Activated CD8-positive, alpha-beta memory T cell treated with anti-CD3 and anti-CD28 coated beads, Interleukin-2, amount 50 U/mL, for 4 hours (primary cell): ENCODE measurements around the gene CARD8.
A peak's percentile ranks its signal among the peaks of the same experiment; 100 is the strongest.
"Not testable (repeated sequence)": the region's sequence is repeated elsewhere in the genome, so short reads cannot be mapped to it uniquely, and the experiment has no call there.

Experiments used
- DNase-seq: peaks from one replicate; pipeline ENCODE4 v3.0.0-alpha.2; 2020

The CARD8 gene

DNA sequence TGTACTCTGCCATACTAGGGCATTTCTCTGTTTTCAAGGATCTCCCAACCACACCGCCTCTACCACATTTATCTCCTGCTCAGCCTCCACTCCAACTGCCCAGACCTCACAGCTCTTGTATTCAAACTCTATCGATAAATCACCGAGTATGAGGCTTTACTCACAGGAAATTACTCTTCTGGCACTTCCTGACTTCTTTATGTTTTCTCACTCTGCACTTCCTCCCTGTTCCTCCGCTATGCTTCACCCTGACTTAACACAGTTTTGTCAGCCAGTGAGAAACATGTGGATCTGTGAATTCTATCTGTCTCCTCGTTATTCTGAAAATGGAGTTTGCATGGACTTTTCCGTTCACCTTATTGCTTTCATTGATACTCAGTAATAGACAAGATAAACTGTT, 2.6 kb upstream of the CARD8 start:
- DNase-seq: no peak

GRCh38 chr19:48254529-48254970, 1.2 kb downstream of the CARD8 start:
- no peak for DNase-seq

DNA sequence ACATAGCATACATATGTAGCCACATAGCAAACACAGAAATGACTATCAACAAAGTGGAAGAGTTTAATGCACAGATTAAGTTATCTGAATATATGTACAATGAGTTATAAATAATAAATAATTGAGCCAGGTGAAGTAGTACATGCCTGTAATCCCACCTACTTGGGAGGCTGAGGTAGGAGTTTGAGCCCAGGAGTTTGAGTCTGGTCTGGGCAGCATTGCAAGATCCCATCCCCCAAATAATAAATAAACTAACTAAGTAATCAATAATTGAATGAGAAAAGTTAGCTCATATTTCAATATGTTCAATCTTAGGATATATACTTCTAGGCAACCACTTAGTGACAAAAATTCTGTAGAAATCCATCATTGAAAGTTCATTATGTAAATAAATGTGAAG, 1.7 kb downstream of the CARD8 start:
- no peak for DNase-seq

GRCh38 chr19:48252609-48253008, 3.1 kb downstream of the CARD8 start:
- no peak for DNase-seq

DNA sequence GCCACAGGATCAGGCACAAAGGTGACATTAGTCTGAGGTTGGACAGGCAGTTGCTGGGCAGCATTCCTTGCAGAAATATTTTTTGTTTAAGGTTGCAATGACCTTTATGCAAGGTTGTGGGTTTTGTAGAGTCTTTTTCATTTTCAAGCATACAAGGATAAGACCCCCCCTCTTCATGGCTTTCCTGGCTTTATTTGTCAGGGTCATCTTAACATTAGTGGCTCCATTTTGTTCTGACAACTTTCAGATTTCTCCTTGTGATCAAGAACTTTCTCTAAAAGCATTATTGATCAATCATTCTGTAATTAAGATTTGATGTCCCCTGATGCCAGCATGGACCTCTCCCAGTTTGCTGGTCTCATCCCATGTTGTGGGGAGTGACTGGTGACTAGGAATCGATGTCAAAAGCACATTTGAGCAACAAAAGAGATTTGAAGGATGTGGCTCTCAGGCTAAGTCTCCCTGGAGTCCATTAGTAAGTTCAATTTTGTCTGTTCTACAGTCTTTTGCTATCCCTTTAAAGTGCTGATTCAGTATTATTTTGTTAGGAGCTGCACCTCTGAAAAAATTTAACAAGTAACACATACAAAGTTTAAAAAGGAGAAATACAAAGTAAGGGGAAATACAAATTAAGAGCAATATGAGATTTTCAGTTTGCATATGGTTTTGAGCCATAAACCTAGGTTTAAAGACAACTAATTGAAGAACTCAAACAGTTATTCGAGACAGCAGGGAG, 5.3 kb downstream of the CARD8 start:
- no peak for DNase-seq

DNA sequence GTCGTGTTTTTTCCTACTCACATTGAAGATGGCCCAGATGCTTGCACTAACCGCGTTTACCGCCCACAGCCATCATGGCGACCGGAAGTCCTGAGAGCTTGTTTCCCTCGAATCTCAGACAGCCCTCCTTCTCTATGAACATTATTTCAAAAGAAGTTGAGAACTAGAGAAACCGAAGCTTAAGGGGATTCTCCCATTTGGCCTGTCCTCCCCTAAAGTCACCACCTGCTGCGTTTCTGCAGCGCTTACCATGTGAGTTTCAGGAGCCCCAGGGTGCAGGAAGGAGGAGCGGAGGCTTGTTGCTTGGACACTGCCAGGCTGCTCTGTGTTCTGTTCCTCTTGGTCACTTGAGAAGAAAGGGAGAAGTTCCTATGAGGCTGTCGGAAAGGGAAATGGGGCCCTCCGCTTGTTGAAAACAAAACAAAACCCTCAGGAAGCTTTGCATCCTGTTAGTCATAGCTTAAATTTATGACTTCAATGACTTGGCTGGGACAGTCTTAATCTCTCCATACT, 6.2 kb downstream of the CARD8 start:
- DNase-seq: peak; percentile 70

- DNase-seq: no peak
Measured at GRCh38 chr19:48248081-48248833, 7.5 kb downstream of the CARD8 start.

GRCh38 chr19:48247212-48247611, 8.5 kb downstream of the CARD8 start:
- no peak for DNase-seq

GRCh38 chr19:48246101-48246500, 9.6 kb downstream of the CARD8 start:
- no peak for DNase-seq

GRCh38 chr19:48244281-48244680, 11.4 kb downstream of the CARD8 start:
- DNase-seq: peak; percentile 33

DNA sequence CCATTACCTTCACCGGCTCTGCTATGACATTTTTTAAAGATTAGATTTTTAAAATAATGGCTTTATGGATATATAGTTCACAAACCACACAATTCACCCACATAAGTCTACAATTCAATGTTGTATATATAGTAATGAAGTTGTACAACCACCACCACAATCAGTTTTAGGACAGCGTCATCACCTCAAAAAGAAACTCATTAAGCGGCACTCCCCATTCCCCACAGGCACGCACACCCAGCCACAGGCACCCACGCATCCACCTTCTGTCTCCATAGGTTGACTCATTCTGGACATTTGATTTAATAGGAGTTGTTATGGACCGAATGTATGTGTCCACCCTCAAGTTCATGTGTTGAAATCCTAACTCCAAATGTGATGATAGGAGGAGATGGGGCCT, 13.9 kb downstream of the CARD8 start:
- DNase-seq: not testable (repeated sequence)

DNA sequence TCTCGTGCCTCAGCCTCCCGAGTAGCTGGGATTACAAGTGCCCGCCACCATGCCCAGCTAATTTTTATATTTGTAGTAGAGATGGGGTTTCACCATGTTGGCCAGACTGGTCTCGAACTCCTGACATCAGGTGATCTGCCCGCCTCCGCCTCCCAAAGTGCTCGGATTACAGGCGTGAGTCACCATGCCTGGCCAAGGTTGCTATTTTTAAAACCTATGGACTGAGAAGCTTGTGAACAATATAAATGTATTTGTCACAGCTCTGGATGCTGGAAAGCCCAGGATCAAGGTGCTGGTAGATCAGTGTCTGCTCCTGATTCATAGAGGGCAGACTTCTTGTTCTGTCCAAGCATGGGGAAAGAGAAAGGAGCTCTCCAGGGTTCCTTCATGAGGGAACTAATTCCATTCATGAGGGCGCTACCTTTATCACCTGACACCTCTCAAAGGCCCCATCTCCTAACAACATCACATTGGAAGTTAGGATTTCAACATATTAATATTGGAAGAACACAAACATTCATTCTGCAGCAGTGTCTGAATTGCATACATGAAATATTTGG, 16.1 kb downstream of the CARD8 start:
- no peak for DNase-seq

- DNase-seq: no peak
Measured at GRCh38 chr19:48239120-48239519, 16.6 kb downstream of the CARD8 start.

DNA sequence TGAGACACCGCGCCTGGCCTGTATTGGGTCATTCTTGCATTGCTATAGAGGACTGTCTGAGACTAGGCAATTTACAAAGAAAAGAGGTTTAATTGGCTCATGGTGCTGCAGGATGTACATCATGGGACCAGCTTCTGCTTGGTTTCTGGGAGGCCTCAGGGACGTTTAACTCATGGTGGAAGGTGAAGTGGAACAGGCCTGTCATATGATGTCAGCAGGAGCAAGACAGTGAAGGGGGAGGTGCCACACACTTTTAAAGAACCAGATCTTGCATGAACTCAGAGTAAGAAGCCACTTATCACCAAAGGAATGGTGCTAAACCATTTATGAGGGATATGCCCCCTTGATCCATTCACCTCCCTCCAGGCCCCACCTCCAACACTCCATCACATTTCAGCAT, 18.7 kb downstream of the CARD8 start:
- no peak for DNase-seq

- DNase-seq: no peak
Measured at GRCh38 chr19:48230555-48231129, 25.1 kb downstream of the CARD8 start.

GRCh38 chr19:48221628-48222027, 34.1 kb downstream of the CARD8 start:
- DNase-seq: no peak

DNA sequence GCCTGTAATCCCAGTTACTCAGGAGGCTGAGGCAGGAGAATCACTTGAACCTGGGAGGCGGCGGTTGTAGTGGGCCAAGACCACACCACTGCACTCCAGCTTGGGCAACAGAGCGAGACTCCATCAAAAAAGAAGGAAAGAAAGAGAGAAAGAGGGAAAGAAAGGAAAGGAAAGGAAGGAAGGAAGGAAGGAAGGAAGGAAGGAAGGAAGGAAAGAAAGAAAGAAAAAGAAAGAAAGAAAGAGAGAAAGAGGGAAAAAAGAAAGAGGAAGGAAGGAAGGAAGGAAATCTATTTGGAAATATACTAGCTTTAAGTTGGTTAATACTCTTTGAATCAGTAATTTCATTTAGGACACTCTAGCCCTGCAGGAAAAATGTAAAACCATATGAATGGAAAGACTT, 34.9 kb downstream of the CARD8 start:
- DNase-seq: not testable (repeated sequence)

DNA sequence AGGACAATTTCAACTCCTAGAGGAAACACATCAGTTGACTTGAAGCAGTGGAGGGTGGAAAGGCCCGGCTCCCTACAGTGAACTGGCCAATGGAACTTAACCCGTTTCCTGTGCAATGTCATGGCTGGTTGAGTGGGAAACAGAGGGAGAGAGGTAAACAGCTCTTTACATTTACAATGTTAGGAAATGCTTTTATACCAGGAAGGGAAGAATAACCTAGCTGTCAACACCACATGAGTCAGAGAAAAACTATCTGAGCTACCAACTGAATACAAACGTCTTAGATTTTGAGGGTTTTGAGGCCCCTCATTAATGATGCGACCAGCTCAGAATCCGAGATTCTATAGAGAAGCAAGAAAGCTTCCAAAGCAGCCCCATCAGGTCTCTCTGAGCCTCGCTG, 36.7 kb downstream of the CARD8 start:
- DNase-seq: no peak

GRCh38 chr19:48216933-48217332, 38.8 kb downstream of the CARD8 start:
- no peak for DNase-seq

DNA sequence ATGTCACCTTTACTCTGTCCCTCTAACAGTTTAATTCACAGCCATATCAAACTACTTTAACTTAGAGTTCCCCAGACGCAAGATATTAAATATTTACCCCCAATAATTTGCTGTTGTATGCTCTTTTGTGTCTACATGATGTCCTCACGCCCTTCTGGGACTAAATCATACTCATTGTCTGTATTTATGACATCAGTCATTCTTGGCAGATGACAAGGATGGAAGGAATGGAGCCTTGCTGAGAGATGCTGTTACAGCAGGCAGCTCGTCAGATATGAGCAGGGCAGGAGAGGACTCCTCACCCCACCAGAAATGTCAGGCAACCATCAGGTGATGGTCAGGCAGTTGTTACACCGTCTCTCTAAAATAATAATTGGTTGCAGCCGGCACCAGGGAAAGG, 41.8 kb downstream of the CARD8 start:
- DNase-seq: no peak

- DNase-seq: no peak
Measured at GRCh38 chr19:48210005-48210404, 45.7 kb downstream of the CARD8 start.

GRCh38 chr19:48206397-48207093, 49.2 kb downstream of the CARD8 start:
- no peak for DNase-seq
